Dendritic cell treated with granulocyte-macrophage colony-stimulating factor and Interleukin-4, amounts not matched to agents 40 ng/mL and 50 ng/mL, for 4 days (primary cell): ENCODE results near the gene REXO4.
"Not testable (repeated sequence)": the region's sequence is repeated elsewhere in the genome, so short reads cannot be mapped to it uniquely, and the experiment has no call there.

Experiments used
- H3K27ac Mint-ChIP-seq: one replicate; pipeline ENCODE4 v1.8.0; 2022; ENCODE audit warnings: mild to moderate bottlenecking, mixed read lengths
- H3K27me3 Mint-ChIP-seq: one replicate; pipeline ENCODE4 v1.8.0; 2022; ENCODE audit warnings: mild to moderate bottlenecking, mixed read lengths
- H3K36me3 Mint-ChIP-seq: one replicate; pipeline ENCODE4 v1.8.0; 2022; ENCODE audit warnings: low read depth, mixed read lengths
- H3K4me1 Mint-ChIP-seq: one replicate; pipeline ENCODE4 v1.8.0; 2022; ENCODE audit warnings: low read depth, mixed read lengths
- H3K4me3 Mint-ChIP-seq: one replicate; pipeline ENCODE4 v1.8.0; 2022; ENCODE audit warnings: mild to moderate bottlenecking, moderate library complexity, mixed read lengths
- H3K9me3 Mint-ChIP-seq: one replicate; pipeline ENCODE4 v1.8.0; 2022; ENCODE audit warnings: mixed read lengths
- intact Hi-C: fragments of 100-400 bp; cut with micrococcal nuclease; formaldehyde crosslinking; loops from one replicate; pipeline ENCODE4 v1.15.0; 2022

Gene REXO4

GRCh38 chr9:133397895-133398294, 19.9 kb downstream of the REXO4 start:
- H3K27me3 Mint-ChIP-seq, result peaks cover 16% of the 10 kb centered on the region
- H3K4me3 Mint-ChIP-seq, result no peak overlapping the region
- no peaks in the 10 kb centered on the region for H3K9me3 Mint-ChIP-seq
- H3K4me1 Mint-ChIP-seq, result no peaks in the 10 kb centered on the region
- no peak overlapping the region for H3K27ac Mint-ChIP-seq
- H3K36me3 Mint-ChIP-seq, result peaks cover 16% of the 10 kb centered on the region
- intact Hi-C loops, result no loop called here

GRCh38 chr9:133397370-133397769, 20.4 kb downstream of the REXO4 start:
- H3K4me3 Mint-ChIP-seq, result no peak overlapping the region
- H3K27ac Mint-ChIP-seq, result no peak overlapping the region
- H3K4me1 Mint-ChIP-seq, result no peaks in the 10 kb centered on the region
- H3K9me3 Mint-ChIP-seq, result no peaks in the 10 kb centered on the region
- peaks cover 10% of the 10 kb centered on the region for H3K36me3 Mint-ChIP-seq
- intact Hi-C loops, result no loop called here
- H3K27me3 Mint-ChIP-seq, result peaks cover 16% of the 10 kb centered on the region

- H3K27ac Mint-ChIP-seq, result no peak overlapping the region
Measured at GRCh38 chr9:133396952-133397351, 20.9 kb downstream of the REXO4 start.

DNA sequence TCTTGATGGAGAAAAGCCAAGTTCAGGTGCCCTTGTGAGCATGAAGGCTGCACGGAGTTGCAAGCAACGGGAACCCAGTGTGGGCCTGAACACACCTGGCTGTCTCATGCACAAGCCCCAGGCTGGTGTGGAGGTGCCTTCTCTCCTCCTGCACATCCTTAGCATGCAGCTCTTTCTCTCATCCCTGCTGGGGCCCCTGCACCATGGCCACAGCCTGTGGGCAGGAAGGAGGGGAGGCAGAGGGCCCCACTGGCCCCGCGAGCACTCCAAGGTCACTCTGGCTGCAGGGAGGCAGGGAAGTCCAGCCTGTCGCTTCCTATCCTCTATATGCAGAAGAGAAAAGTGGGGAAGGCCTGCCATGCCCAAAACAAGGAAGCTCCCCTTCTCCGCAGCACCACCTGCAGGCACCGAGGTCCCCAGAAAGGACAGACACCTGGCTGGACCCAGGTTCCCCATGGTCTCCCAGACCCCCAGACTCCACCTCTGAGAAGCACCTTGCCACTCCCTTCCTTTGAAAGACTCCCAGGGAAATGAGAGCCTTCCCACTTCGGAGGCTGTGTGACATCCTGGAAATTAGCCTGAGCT, 23.0 kb downstream of the REXO4 start:
- no peak overlapping the region for H3K4me3 Mint-ChIP-seq
- no peaks in the 10 kb centered on the region for H3K36me3 Mint-ChIP-seq
- peaks cover 18% of the 10 kb centered on the region for H3K27me3 Mint-ChIP-seq
- no peaks in the 10 kb centered on the region for H3K4me1 Mint-ChIP-seq
- no peak overlapping the region for H3K27ac Mint-ChIP-seq
- intact Hi-C loops, result no loop called here
- no peaks in the 10 kb centered on the region for H3K9me3 Mint-ChIP-seq

More at GRCh38 chr9:133396952-133397351, 20.9 kb downstream of the REXO4 start:
- H3K4me1 Mint-ChIP-seq, result no peaks in the 10 kb centered on the region
- H3K27me3 Mint-ChIP-seq, result peaks cover 16% of the 10 kb centered on the region
- peaks cover 6% of the 10 kb centered on the region for H3K36me3 Mint-ChIP-seq
- no peaks in the 10 kb centered on the region for H3K9me3 Mint-ChIP-seq
- intact Hi-C loops, result no loop called here
- no peak overlapping the region for H3K4me3 Mint-ChIP-seq

DNA sequence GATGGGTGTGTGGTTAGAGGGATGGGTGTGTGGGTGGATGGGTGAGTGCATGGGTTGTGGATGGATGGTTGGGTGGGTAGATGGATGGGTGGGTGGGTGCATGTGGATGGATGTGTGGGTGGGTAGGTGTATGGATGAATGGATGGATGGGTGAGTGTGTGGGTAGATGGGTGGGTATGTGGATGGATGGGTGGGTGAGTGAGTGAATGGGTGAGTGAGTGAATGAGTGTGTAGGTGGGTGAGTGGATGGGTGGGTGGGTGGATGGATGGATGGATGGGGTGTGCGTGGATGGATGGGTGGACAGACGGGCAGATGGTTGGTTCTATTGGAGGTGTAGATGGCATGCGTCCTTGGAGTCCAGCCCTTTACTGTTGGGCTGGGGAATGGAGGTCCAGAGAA, 24.4 kb downstream of the REXO4 start:
- Mint-ChIP-seq H3K9me3 (no peaks in the 10 kb centered on the region), H3K36me3 (no peaks in the 10 kb centered on the region), H3K27ac (no peak overlapping the region), H3K4me3 (no peak overlapping the region), H3K27me3 (peaks cover 18% of the 10 kb centered on the region), H3K4me1 (no peaks in the 10 kb centered on the region)
- intact Hi-C loops, result no loop called here

- intact Hi-C loops, H3K4me3 Mint-ChIP-seq, H3K9me3 Mint-ChIP-seq, H3K36me3 Mint-ChIP-seq, H3K4me1 Mint-ChIP-seq, H3K27ac Mint-ChIP-seq: not testable (repeated sequence)
- peaks cover 16% of the 10 kb centered on the region for H3K27me3 Mint-ChIP-seq
Measured at GRCh38 chr9:133392308-133392707, 25.5 kb downstream of the REXO4 start.

DNA sequence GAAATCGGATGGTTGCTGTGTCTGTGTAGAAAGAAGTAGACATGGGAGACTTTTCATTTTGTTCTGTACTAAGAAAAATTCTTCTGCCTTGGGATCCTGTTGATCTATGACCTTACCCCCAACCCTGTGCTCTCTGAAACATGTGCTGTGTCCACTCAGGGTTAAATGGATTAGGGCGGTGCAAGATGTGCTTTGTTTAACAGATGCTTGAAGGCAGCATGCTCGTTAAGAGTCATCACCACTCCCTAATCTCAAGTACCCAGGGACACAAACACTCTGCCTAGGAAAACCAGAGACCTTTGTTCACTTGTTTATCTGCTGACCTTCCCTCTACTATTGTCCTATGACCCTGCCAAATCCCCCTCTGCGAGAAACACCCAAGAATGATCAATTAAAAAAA, 26.4 kb downstream of the REXO4 start:
- intact Hi-C loops, H3K9me3 Mint-ChIP-seq, H3K4me1 Mint-ChIP-seq, H3K4me3 Mint-ChIP-seq, H3K36me3 Mint-ChIP-seq, H3K27ac Mint-ChIP-seq: not testable (repeated sequence)
- H3K27me3 Mint-ChIP-seq, result peaks cover 16% of the 10 kb centered on the region

DNA sequence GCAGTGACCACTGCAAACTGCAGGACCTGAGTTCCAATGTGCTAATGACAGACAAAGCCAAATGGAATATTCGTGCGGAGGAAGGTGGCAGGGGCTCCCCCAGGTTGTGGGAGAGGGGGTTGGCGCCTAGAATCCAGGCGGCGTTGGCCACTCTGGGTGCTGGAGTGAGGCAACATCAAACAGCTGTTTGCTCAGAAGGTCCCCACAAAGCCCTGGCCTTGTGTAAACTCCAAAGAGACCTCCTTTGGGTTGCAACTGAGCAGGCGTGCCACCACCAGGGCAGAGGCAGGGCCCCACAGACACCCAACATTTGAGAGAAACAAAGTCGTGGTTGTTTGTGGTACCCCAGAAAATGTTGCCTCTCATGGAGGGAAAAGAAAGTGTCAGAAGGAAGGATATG, 27.1 kb downstream of the REXO4 start:
- H3K27me3 Mint-ChIP-seq, result peaks cover 16% of the 10 kb centered on the region
- intact Hi-C loops, result no loop called here
- H3K4me1 Mint-ChIP-seq, result no peaks in the 10 kb centered on the region
- H3K4me3 Mint-ChIP-seq, result no peak overlapping the region
- H3K9me3 Mint-ChIP-seq, result no peaks in the 10 kb centered on the region
- H3K36me3 Mint-ChIP-seq, result no peaks in the 10 kb centered on the region
- H3K27ac Mint-ChIP-seq, result no peak overlapping the region

DNA sequence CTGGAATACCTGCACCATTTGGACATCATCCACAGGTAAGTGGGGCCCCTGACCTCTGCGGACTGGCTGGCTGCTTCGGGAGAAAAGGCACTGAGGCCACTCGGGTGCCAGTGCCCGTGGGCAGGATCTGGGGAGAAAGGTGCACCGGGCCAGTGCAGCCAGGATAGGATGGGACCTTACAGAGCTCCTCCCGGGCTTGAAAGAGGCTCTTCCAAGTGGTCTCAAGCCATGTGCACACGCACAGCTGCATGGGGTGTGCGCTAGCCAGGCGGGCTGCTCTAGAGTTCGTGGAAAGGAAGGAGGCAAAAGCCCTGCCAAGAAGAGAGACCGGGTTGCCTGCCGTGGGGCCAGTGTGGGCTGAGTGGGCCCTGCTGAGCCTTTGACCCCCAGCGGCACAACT, 28.2 kb downstream of the REXO4 start:
- no peaks in the 10 kb centered on the region for H3K9me3 Mint-ChIP-seq
- H3K27me3 Mint-ChIP-seq, result peaks cover 6% of the 10 kb centered on the region
- H3K4me1 Mint-ChIP-seq, result no peaks in the 10 kb centered on the region
- no peak overlapping the region for H3K4me3 Mint-ChIP-seq
- no peak overlapping the region for H3K27ac Mint-ChIP-seq
- intact Hi-C loops, result no loop called here
- no peaks in the 10 kb centered on the region for H3K36me3 Mint-ChIP-seq

DNA sequence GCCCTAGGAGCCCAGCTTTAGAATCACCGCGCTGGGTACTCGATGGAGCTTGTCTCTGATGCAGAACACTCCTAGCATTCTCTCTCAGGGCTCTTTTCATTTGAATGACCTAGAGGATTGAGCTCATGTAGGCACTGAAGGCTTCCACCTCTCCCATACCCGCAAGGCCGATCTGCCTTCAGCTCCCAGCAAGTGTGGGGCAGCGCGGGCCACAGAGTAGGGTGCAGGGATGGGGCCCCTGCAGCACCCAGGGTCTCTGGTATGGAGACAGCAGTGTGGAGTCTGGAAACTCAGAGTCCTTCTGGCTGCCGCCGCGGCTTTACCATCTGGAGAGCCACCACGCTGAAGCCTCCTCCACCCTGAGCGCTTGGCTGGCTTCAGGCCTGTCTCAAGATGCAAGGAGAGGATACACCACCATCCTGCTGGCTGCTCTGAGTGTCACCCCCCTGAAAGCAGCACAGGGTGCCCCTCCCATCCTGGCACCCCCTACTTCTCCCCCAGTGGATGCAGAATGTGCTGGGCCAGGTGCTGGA, 28.7 kb downstream of the REXO4 start:
- Mint-ChIP-seq H3K4me3 (no peak overlapping the region), H3K27ac (no peak overlapping the region), H3K9me3 (no peaks in the 10 kb centered on the region), H3K36me3 (no peaks in the 10 kb centered on the region), H3K4me1 (no peaks in the 10 kb centered on the region), H3K27me3 (peaks cover 4% of the 10 kb centered on the region)
- intact Hi-C loops, result no loop called here

DNA sequence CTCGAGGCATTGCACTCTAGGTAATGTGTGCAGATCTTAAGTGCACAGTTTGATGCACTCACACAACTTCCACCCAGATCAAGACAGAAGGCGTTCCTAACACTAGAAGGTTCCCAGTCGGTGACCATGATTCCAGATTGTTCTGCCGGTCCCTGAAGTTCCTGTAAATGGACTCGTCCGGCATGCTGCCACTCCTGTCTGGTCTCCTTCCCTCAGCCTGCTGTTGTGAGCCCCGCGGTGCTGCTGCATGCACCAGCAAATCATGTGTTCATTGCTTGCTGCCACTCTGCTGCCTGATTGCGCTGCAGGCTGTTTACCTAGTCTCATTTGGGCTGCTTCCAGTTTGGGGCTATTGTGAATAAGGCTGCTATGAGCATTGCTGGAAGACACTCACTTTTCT, 30.1 kb downstream of the REXO4 start:
- H3K9me3 Mint-ChIP-seq, result no peaks in the 10 kb centered on the region
- no peaks in the 10 kb centered on the region for H3K4me1 Mint-ChIP-seq
- H3K27me3 Mint-ChIP-seq, result peaks cover 2% of the 10 kb centered on the region
- no peak overlapping the region for H3K4me3 Mint-ChIP-seq
- no peak overlapping the region for H3K27ac Mint-ChIP-seq
- intact Hi-C loops, result no loop called here
- no peaks in the 10 kb centered on the region for H3K36me3 Mint-ChIP-seq

DNA sequence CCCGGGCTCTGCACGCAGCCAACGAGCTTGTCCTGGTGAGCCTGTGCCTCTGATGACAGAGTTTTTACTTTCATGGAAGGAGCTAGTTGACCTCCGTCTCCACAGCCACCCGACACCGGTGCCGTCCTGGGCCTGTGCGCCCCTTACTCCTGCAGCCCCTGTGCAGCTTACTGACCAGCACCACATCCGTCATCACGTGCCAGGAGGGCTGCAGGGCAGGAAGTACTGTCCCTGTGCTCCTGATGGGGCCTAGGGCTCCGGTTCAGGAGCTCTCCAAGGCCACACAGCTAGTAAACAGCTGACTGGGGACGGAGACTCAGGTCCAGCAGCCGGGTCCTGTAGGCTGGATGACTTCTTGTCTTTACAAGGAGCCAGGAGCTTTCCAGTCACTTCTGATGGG, 31.5 kb downstream of the REXO4 start:
- no peaks in the 10 kb centered on the region for H3K36me3 Mint-ChIP-seq
- H3K9me3 Mint-ChIP-seq, result no peaks in the 10 kb centered on the region
- H3K27ac Mint-ChIP-seq, result no peak overlapping the region
- H3K4me3 Mint-ChIP-seq, result no peak overlapping the region
- intact Hi-C loops, result no loop called here
- H3K27me3 Mint-ChIP-seq, result peaks cover 2% of the 10 kb centered on the region
- no peaks in the 10 kb centered on the region for H3K4me1 Mint-ChIP-seq

DNA sequence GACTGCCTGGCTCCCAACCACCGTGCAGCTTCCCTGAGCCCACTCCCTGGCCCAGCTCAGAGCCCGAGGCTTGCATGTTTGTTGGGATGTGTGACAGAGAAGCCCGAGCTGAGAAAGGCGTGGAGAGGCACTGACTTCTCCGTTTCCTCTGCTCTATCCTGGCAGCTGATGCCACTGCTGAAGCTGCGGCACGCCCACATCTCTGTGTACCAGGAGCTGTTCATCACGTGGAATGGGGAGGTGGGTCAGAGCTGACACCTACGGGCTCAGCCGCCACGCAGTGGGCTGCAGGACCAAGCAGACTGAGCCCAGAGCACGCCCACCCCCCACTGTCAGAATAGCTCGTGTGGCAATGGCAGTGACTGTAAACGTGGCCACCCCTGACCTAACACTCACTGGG, 32.4 kb downstream of the REXO4 start:
- H3K27me3 Mint-ChIP-seq, result no peaks in the 10 kb centered on the region
- H3K4me3 Mint-ChIP-seq, result no peak overlapping the region
- H3K36me3 Mint-ChIP-seq, result no peaks in the 10 kb centered on the region
- intact Hi-C loops, result no loop called here
- no peaks in the 10 kb centered on the region for H3K9me3 Mint-ChIP-seq
- no peak overlapping the region for H3K27ac Mint-ChIP-seq
- H3K4me1 Mint-ChIP-seq, result no peaks in the 10 kb centered on the region

DNA sequence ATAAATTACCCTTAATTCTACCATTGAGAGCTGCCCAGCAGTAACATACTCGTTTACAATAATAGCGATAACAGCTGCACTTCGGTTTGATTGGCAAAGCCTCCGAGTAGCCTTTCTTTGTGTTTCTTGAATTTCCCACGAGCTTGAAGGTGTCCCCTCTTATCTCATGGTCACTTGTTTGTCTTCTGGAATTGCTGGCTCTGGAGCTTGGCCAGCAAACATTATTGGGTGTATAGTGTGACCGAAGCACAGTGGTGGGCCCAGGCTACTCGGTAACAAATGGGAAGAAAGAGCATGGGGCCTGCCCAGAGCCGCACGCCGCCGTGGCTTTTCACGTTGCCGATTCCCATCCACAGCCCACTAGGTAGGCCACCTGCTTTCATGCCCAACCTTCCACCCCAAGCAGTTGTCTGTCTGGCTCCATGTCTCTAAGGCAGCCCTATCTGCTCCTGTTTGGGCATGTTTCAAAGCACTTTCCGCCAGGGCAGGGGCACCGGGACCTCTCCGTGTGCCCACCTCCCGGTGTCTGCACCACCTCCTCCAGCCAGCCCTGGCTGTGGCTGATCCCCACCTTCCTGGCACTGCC, 33.0 kb downstream of the REXO4 start:
- intact Hi-C loops, result no loop called here
- no peak overlapping the region for H3K27ac Mint-ChIP-seq
- no peak overlapping the region for H3K4me3 Mint-ChIP-seq
- no peaks in the 10 kb centered on the region for H3K4me1 Mint-ChIP-seq
- no peaks in the 10 kb centered on the region for H3K27me3 Mint-ChIP-seq
- H3K9me3 Mint-ChIP-seq, result no peaks in the 10 kb centered on the region
- H3K36me3 Mint-ChIP-seq, result no peaks in the 10 kb centered on the region

GRCh38 chr9:133383438-133383837, 34.4 kb downstream of the REXO4 start:
- Mint-ChIP-seq H3K4me3 (no peak overlapping the region), H3K9me3 (no peaks in the 10 kb centered on the region), H3K27me3 (no peaks in the 10 kb centered on the region), H3K4me1 (no peaks in the 10 kb centered on the region), H3K36me3 (no peaks in the 10 kb centered on the region), H3K27ac (no peak overlapping the region)
- intact Hi-C loops, result no loop called here
